ENCODE results near the gene NRTN.

Gene NRTN

DNA sequence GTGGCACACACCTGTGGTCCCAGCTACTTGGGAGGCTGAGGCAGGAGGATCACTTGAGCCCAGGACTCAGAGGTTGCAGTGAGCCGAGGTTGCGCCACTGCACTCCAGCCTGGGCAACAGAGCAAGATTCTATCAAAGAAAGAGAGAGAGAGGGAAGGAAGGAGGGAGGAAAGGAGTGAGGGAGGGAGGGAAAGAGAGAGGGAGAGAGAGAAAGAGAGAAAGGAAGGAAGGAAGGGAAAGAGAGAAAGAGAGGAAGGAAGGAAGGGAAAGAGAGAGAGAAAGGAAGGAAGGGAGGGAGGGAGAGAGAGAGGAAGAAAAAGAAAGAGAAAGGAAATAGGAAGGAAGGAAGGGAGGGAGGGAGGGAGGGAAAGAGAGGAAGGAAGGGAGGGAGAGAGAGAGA is 12.4 kb downstream of the NRTN start:
- no peak for DNase-seq

DNA sequence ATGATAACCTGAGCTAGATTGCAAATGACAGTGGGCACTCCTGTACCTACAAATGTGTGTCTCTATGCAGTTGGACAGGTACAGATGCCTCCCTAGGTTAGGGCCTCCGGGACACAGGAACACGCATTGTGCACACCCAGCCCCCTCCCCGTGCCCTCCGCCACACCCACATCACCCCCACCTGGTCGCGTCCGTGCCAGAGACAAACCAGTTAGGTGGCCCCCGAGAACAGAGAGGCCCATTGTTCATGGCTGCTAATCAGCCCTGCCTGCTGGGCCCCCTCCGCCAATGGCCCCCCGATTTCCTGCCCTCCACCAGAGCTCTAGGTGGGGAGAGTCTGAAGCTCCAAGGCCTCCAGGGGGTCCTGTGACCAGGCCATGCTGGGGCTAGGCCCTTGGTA is 13.7 kb downstream of the NRTN start:
- no peak for DNase-seq

DNA sequence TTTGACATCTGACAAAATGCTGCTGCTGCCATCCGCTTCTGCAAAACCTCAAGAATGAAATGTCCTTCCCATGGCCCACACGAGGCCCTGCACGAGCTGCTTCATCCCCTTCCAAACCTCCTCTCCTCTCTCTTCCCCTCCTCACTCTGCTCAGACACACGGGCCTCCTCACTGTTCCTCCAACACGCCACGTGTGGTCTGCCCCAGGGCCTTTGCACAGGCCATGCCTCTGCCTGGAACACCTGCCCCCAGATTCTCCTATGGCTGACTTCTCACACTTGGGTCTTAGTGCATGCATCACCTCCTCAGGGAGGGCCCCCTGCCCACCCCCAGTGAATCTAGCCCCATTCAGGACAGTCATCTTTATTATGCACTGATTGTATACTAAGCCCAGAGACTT is 15.9 kb downstream of the NRTN start:
- DNase-seq, result no peak

DNA sequence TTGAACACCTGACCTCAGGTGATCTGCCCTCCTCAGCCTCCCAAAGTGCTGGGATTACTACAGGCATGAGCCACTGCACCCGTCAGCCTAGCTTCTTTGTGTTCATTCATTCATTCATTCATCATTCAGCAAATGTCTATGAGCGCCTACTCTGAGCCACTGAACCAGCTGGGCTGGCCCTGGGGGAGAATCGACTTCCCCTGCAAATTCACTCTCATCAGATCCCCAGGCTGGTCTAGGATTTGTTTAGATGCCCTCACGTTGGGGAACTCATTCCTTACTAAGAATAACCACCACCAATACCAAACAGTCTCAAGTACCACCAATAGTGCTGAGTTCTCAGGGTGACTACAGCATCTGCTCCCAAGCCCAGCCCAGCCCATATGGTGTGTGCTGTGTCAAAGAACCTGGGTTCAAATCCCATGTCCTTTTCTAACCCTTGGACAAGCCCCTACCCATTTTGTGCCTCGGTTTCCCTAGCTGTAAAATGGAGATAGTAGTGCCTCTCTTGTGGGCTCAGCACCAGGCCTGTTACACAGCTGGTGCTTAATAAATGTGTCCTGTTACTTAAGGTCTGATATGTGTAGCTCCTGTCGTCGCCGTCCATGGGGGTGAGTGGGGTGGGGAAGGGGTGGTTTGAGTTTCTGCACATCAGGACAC is 16.8 kb downstream of the NRTN start:
- DNase-seq, result no peak

- DNase-seq, result no peak
Observed at GRCh38 chr19:5822181-5822844, 17.4 kb downstream of the NRTN start.

DNA sequence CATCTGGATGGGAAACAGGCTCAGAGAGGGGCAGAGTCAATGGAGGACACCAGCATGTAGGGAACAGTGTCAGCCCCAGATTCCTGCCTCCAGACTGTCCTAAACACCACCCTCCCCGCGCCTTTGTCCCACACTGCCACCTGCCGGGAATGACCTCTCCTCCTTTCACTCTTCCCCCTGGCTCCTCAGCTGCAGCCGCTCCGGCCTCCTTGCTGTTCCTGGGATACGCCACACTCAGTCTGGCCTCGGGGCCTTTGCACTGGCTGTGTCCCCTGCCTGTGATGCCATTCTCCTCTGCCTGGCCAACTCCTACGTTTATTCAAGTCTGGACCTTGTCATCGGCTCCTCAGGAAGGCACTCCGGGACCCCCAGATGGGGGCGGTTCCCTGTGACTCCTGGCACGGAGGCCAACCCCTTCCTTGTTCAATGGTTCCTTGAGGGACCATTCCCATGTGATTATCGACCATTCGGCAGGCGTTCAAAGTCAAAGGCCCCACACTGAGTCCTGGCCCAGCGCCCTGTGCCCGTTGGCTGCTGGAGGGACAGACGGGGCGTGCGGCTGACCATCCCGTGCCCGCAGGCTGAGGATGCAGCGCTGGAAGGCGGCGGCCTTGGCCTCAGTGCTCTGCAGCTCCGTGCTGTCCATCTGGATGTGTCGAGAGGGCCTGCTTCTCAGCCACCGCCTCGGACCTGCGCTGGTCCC is 18.9 kb downstream of the NRTN start:
- no peak for DNase-seq

DNA sequence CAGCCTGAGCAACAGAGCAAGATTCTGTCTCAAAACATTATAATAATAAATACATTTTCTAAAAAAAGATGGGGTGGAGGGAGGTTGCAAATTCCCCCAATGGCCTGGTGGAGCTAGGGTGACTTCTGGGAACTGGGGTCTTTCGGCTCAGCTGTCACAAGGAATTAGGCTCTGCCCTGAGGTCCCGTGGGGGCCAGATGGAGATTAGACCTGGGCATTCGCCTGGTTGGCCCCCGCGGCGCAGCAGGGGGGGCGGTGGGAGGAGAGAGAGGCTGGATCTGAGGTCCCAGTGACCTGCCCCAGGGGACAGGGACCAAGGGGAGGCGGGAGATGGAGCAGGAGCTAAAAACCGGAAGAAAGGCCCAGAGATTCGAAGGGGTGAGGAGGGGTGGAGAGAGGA is 19.9 kb downstream of the NRTN start:
- DNase-seq, result no peak

- DNase-seq, result no peak
Observed at GRCh38 chr19:5825178-5825577, 20.3 kb downstream of the NRTN start.

GRCh38 chr19:5826531-5827341 is 21.9 kb downstream of the NRTN start:
- peak; percentile 39 for DNase-seq

- DNase-seq, result no peak
Observed at GRCh38 chr19:5827342-5827890, 22.5 kb downstream of the NRTN start.

- peak; percentile 93 for DNase-seq
Observed at GRCh38 chr19:5827891-5828660, 23.2 kb downstream of the NRTN start.

GRCh38 chr19:5828661-5829566 is 24.0 kb downstream of the NRTN start:
- no peak for DNase-seq

GRCh38 chr19:5829567-5830310 is 24.9 kb downstream of the NRTN start:
- no peak for DNase-seq

GRCh38 chr19:5831159-5831558 is 26.3 kb downstream of the NRTN start:
- no peak for DNase-seq

DNA sequence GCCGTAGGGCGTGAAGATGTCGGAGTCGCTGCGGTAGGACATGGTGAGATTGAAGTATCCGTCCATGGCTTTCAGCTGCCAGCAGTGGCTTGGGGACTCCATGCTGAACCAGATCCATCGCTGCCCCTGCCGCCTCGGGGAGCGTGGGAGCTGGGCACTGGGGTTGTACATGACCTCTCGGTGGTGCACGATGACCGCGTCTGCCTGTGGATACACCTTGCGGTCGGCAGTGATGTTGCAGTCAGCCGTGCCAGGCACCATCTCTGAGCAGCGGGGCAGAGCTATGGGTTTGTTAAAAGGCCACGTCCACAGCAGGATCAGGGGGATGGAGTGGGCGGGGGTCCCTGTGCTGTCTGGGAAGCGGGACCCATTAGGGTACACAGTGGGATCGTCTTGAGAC is 27.2 kb downstream of the NRTN start:
- DNase-seq, result no peak

- no peak for DNase-seq
Observed at GRCh38 chr19:5832527-5833216, 27.8 kb downstream of the NRTN start.

- DNase-seq, result no peak
Observed at GRCh38 chr19:5837761-5838352, 33.0 kb downstream of the NRTN start.

- no peak for DNase-seq
Observed at GRCh38 chr19:5838353-5839064, 33.6 kb downstream of the NRTN start.
